HFF-Myc (cell line): ENCODE measurements around the gene SPNS2.

Experiments used
- DNase-seq: peaks from one replicate; pipeline ENCODE4 v3.0.0-alpha.2; 2011; ENCODE audit warnings: low read depth; ENCODE audit errors: extremely low read depth
- H3K4me3 ChIP-seq: replicated peaks from 2 replicates; pipeline ENCODE4 v1.5.1; 2011; ENCODE audit warnings: low read depth, mild to moderate bottlenecking, control low read depth, low read length
- CTCF ChIP-seq: IDR thresholded peaks from 2 replicates; pipeline ENCODE4 v1.5.1; 2012; ENCODE audit warnings: mild to moderate bottlenecking, low read depth, low read length, control low read depth; ENCODE audit errors: missing control alignments

Gene SPNS2

GRCh38 chr17:4541328-4542002 is 42.8 kb downstream of the SPNS2 start:
- no peak for TF ChIP-seq CTCF
- DNase-seq = no peak
- no peak overlapping the region for H3K4me3 ChIP-seq

DNA sequence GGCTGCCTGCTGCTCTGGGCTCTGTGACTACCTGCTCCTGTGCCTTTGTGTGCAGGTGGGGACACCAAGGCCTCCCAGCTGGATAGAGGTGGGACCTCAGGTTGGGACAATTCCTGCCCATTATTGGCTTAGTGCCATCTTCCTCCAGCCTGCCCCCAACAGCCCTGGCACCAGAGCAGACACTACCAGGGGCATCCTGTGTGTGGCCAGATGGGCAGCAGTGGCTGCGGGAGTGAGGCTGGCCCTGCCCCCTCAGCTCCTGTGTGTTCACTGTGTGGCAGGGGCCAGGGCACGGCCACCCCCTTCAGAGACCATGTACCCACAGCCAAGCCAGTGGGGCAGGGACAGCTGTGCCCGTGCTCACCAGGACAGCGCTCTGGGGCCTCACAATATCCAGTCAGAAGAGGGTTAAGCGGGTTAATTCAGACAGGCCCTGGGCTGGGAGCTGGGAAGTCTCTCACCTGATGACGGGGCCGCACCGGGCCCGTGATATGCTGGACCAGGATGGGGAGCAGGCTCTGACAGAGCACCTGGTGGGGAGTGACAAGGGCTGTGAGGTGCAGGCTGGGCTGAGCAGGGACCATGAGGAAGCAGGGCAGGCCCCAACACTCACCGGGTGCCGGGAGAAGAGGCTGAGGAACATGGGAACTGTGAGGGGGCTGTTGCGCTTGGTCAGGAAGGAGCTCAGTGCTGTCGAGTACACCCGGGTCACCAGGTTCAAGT is 43.5 kb downstream of the SPNS2 start:
- no peak for TF ChIP-seq CTCF
- H3K4me3 ChIP-seq = no peak overlapping the region
- no peak for DNase-seq

- no peak for DNase-seq
- no peak overlapping the region for H3K4me3 ChIP-seq
- TF ChIP-seq CTCF = no peak
These were observed 44.1 kb downstream of the SPNS2 start for GRCh38 chr17:4542726-4543191.

GRCh38 chr17:4543557-4544026 is 44.9 kb downstream of the SPNS2 start:
- DNase-seq = no peak
- no peak for TF ChIP-seq CTCF

GRCh38 chr17:4544135-4544950 is 45.7 kb downstream of the SPNS2 start:
- no peak overlapping the region for H3K4me3 ChIP-seq
- no peak for TF ChIP-seq CTCF

More at GRCh38 chr17:4543557-4544026, 44.9 kb downstream of the SPNS2 start:
- no peak overlapping the region for H3K4me3 ChIP-seq

DNA sequence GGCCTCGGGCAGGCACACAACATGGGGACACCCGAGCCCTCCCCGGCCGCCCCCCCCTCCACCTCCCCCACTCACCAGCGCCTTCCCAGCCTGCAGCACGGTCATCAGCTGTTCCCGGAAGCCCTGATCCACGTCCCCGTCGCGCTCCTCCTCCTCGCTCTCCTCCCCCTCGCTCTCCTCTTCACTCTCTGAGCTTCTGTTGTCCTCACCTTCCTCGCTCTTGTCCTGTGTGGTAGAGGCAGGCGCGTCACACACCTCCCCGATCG is 46.2 kb downstream of the SPNS2 start:
- no peak for TF ChIP-seq CTCF
- H3K4me3 ChIP-seq = no peak overlapping the region
- DNase-seq = no peak

More at GRCh38 chr17:4544135-4544950, 45.7 kb downstream of the SPNS2 start:
- no peak for DNase-seq
